COLO668 (cell line): ENCODE results near the gene USP3.

Experiments
- DNase-seq: peaks from one replicate; lab custom pipeline; 2025; ENCODE audit not compliant: unreplicated experiment; lab: John Stamatoyannopoulos, UW

USP3 gene, protein sequence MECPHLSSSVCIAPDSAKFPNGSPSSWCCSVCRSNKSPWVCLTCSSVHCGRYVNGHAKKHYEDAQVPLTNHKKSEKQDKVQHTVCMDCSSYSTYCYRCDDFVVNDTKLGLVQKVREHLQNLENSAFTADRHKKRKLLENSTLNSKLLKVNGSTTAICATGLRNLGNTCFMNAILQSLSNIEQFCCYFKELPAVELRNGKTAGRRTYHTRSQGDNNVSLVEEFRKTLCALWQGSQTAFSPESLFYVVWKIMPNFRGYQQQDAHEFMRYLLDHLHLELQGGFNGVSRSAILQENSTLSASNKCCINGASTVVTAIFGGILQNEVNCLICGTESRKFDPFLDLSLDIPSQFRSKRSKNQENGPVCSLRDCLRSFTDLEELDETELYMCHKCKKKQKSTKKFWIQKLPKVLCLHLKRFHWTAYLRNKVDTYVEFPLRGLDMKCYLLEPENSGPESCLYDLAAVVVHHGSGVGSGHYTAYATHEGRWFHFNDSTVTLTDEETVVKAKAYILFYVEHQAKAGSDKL

DNA sequence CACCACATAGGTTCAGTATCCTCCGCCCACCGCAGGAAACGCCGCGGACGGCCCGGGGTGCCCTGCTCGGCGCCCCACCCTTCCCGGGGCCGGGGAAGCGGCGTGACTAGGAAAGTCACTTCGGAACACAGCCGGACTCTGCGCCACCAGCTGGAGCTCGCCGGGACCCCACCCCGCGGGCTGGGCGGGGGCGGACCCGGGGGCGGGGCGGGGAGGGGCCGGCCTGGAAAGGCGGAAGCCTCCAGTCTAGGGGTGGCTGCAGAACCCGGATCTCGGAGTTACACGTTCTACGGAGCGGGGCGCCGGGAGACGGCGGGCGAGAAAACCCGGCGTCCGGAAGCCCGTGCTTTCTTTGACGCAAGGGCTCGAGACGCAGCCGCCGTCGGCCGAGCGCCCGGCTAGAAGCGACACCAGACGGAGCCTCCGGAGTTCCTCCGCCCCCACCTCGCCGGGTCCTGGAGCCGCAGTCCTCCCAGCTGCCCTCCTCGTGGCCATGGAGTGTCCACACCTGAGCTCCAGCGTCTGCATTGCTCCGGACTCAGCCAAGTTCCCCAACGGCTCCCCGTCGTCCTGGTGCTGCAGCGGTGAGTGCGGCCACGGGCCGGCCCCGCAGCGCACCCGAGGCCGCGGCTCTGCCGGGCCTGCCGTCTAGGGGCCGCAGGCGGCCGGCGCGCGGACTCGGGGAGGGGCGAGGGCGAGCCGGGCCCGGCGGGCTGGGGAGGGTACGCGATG is at the start of gene USP3:
Gene USP3 (plus strand): TSS at position 347 of the 732 bp plus-strand sequence. CDS start 147 bp downstream, at position 494.
- DNase-seq = peak; percentile 95

DNA sequence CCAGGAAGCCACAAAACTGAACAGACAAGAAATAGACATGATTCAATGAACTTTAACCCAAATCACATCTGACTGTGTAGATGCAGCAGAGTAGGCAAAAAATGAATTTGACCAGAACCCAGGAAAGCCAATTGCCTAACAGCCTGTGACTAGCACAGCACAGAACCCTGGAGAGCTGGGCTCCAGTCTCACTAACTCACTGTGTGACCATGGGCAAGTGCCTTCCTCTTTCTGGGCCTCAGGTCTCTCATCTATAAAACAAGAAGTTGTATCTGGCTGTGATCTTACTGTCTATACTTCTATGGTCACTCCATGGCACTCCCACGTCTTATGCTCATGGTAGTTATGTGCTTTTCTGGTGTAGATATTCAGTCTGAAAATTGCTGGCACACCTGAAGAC is 48.1 kb upstream of the USP3 start:
- no peak for DNase-seq

DNA sequence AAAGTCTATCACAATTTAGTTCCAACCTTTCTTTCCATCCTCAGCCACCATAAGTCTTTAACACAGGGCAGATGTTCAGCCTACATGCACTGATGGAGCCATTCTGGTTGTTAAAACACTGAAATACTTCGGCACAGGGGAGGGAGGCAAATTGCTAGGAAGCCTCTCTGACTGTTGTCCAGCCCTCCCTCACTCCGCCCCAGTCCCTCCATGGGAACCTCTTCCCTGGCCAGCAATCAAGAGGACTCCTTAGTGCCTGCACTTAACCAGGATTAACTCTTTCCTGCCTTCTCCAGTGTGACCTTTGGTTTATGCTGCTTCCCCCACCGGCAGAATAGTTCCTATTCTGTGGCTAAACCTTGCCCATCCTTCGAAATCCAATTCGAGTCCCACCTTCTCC is 47.0 kb upstream of the USP3 start:
- no peak for DNase-seq

DNA sequence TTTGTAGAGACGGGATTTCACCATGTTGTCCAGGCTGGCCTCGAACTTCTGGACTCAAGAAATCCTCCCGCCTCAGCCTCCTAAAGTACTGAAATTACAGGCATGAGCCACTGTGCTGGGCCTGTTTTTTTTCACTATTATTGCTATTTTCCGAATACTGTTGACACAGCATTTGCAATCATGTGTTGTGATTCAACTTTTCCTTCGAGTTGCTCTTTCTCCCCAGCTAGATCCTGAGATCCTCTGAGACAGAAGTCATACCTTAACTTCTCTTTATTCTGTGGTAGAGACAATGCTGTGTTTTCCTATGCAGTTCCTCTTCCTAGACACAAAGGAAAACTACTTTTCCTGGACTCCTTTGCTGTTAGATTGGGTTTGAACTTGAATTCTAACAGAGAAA is 46.4 kb upstream of the USP3 start:
- no peak for DNase-seq

DNA sequence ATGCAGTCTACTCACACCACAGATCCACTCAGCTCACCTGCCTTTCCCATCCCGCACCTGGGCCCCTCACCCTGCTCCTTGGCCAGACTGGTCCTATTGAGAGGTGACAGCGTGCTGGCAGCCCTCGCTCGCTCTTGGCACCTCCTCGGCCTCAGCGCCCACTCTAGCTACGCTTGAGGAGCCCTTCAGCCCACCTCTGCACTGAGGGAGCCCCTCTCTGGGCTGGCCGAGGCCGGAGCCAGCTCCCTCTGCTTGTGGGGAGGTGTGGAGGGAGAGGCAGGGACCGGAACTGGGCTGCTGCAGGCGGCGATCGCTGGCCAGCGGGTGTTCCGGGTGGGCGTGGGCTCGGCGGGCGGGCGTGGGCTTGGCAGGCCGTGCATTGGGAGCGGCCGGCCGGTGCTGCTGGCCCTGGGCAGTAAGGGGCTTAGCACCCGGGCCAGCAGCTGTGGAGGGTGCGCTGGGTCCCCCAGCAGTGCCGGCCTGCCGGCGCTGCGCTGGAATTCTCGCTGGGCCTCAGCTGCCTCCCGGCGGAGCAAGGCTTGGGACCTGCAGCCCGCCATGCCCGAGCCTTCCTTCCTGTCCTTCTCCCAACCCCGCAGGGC is 45.5 kb upstream of the USP3 start:
- DNase-seq = no peak

DNA sequence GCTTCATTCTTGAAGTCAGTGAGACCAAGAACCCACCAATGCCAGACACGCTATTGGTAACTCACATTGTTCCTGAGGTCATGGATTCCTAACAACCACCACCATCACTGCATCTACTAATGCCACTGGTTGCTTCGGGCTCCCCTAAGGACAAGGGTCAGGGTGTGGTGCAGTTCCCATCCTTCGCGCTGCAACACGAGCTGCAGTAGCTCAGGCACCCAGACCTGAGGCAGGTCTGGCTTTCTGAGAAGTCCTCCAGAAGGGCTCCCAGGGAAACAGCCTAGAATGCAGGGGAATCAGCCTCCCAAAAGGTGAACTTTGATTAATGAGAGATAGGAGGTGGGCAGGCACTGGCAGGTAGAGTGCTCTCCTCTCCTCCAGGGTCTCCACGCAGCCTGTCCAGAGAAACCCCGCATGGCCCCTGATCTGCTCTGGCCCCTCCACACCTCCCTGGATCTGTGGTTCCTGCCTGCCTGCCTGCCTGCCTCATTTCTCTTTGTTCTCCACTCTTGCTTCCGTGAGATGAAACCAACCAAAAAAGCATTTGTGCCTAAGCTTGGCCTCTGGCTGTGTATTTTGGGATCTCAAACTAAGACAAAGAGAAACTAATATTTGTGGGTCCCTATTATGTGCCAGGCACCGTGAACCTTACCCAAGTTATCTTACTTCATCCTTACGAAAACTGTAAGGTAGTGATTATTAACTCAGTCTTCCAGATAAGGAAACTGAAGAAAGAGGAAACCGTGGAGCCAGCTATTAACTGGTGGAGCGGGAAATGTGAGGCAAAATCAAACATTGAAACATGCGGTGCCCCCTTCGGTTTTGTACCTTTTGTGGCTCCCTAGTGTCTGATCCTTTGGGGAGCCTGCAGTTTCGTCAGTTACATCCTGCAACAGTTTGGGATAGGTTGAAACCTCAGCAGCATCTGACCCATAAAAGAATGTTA is 43.9 kb upstream of the USP3 start:
- DNase-seq = no peak

DNA sequence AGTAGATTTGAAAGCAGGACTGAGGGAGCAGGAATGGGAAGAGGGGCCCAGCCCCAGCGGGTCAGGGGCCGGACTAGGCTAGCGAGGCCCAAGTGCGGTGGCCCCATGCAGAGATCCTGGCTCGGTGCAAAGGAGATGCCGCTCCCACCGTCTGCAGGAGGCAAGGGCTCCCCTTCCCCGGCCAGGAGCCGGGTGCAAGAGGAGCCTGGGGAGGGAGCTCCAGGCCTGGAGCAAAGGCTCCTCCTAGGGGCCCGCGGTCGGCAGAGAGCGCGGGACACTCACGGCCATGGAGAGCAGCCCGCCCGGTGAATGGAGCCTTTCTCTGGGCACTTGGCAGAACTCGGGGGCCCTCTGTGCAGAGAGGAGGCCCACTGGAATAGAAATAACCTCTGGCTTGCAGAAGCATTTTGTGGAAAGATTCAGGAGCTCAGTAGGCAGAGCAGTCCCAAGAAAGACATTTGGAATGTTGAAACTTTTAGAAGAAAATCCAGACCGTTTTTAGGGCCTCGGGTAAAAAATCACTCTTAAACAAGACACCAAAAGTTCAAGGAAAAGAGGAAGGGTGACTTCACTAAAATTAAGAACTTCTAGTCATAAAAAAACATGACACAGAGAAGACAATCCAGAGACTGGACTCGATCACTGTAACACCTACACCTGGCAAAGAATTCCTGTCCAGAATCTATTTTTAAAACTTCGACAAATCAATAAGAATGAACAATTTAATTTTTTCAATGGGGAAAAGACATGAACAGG is 43.0 kb upstream of the USP3 start:
- DNase-seq = no peak

DNA sequence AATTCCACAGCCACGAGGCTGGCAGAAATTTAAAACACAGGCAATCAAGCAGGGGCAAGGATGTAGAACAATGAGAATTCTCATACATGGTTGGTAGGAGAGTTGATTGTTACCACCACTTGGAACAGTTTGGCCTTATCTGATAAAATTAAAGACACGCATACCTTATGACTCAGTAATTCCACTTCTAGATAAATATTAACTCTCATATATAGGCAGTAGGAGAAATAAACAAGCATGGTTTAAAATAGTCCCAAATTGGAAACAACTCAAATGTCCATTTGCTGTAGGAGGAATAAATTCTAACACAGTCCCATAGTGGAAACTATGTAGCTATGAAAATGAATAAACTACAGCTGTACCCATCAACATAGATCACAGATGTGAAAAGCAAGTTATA is 42.3 kb upstream of the USP3 start:
- DNase-seq = no peak

DNA sequence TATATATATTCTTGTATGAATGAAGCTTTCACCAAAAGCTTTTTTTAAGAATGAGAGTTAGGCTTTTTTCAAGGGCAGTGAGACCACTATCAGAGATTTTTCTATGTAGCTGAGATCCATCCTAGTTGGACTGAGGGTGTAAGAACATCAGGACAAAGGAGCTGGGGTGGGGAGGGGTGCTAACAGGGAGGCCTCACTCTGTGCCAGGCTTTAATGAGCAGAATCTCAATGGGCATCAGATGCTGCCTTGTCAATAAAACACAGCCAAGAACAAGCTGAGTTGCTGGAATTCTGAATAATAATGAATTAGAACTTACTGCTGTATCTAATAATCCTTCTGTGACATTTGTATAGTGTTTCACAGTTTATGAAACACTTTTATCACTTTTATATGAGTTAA is 41.4 kb upstream of the USP3 start:
- no peak for DNase-seq

DNA sequence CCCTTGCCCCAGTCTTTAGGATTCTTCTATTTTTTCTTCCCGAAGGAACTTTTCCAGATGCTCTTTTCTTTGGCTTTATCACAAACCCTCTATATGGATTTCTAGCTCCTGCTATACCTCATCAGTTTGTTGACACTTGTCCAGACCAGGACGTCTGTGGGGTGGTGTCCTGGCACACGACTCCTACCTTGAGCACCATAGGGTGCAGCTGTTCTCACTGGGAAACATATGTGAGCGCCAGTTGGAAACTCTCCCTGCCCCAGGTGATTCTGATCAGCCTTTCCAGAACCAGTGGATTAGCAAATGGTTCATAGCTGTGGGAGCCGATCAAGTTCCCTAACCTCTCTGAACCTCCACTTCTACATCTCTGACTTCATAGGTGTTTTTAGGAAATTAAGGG is 40.6 kb upstream of the USP3 start:
- DNase-seq = no peak

DNA sequence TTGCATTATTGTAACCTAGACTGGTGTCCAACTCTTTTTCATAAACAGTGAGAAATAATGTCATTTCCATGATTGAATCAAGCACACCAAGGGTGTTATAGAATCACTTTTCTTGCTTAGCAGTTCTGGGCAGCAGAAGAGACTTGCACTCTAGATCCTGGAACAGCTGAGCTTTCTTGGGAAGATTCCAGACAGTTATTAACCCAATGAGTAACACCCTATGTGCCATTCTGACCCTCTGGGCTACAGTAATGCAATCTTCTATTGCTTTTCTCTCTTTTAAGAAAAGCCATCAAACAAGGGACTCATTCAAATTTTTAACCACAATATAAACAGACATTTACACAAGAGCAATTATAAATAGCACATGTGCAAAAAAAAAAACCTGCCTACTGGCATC is 39.3 kb upstream of the USP3 start:
- DNase-seq = no peak

DNA sequence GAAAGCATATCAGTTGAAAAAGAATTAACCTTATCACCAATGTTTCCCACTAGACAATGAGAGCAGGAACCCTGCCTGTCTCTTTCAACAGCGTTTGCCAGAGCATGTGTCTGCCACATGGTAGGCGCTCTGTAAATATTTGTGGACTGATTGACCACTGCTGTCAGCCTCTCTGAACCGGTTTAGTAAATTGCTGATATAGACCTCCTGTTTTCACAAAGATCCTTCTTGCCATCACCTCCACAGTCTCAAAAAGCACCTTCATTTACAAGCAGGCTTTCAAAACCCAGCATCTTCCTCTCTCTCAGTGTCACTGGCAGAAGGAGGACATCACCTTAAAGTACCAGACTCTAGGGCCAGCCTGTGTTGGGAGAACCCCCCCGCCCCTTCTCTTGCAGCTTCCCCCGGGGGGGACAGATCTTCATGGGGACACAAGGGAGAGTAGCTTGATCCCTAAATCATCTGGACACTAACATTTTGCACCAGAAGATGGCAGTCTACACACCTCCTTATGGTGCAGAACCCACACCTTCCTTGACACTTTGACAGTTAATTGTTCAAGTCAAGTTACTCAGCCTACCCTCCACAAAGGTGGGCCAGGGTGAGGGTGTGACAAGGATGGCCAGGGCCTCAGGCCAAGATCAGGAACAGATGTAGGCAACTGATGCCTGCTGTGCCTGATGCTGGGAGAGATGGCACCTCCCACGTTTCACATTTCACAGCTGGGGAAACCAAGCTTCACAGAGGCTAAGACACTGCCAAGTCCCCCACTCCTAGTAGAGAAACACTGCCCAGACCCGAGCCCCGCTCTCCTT is 37.8 kb upstream of the USP3 start:
- peak; percentile 42 for DNase-seq

DNA sequence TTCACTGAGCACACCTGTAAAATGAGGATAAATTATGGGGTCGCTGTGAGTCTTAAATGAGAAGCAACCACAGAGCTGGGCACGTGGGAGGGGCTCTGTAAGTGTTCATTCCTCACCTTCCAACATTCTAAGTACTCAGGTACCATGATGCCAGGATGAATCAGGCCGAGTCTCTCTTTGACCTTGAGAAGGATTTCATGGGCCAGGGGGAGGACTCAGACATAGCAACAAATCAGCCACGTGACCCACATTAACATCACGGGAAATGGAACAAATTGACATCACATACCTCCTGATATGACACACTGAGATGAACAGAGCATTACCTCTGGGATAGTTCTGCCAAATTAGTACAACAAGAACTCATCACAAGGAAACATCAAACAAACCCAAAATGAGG is 35.2 kb upstream of the USP3 start:
- no peak for DNase-seq

DNA sequence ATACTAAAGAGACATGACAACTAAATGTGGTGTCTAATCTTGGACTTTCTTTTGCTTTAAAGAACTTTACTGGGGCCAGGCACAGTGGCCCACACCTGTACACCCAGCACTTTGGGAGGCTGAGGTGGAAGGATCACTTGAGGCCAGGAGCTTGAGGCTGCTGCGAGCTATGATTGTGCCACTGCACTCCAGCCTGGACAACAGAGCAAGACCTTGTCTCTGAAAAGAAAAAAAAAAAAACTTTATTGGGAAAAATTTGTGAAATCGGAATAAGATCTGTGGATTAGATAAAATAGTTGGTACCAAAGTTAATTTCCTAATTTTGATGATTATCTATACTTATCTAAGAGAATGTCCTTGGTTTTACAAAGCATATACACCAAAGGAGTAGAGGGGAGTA is 34.4 kb upstream of the USP3 start:
- no peak for DNase-seq

DNA sequence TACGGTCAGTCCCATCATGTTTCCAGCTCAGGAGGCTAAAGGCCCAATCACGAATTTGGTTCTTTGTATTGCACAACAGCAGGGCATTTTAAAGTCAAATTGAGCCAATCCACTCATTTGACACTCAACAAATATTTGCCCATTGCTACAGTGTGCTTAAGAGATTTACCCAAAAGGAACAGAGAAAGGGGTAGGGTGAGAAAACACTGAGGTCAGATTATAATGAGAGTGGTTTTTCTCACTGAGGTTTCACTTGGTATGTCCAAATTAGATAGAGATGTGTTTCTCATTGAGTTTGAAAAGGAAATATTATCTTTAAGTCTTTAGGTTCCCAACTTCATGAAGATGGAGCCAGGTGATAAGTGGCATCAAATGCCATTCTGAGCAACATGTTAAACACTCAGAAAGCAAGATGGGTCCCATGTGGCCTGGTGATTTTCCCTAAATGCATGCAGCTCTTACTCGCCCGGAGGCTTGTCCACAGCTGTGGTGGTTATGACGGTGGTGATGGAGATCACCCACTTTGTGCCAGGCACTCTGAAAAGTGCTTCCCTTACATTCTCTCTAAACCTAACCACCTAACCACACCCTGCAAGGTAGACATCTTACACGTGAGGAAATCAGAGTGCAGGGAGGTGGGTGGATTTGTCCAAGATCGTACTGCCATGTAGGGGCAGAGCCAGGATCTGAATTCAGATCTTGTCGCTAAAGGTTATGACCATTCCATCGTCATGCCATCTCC is 31.2 kb upstream of the USP3 start:
- DNase-seq = no peak

DNA sequence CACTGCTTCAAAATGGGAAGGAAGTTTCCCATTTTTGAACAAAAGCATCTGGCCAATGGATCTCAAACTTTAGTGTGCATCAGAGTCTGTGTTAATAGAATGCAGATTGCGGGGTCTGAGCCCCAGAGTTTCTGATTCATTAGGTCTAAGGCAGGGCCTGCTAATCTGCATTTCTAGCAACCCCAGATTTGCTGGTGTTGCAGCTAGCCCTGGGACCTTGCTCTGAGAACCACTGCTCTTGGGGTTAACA is 30.7 kb upstream of the USP3 start:
- DNase-seq = no peak

DNA sequence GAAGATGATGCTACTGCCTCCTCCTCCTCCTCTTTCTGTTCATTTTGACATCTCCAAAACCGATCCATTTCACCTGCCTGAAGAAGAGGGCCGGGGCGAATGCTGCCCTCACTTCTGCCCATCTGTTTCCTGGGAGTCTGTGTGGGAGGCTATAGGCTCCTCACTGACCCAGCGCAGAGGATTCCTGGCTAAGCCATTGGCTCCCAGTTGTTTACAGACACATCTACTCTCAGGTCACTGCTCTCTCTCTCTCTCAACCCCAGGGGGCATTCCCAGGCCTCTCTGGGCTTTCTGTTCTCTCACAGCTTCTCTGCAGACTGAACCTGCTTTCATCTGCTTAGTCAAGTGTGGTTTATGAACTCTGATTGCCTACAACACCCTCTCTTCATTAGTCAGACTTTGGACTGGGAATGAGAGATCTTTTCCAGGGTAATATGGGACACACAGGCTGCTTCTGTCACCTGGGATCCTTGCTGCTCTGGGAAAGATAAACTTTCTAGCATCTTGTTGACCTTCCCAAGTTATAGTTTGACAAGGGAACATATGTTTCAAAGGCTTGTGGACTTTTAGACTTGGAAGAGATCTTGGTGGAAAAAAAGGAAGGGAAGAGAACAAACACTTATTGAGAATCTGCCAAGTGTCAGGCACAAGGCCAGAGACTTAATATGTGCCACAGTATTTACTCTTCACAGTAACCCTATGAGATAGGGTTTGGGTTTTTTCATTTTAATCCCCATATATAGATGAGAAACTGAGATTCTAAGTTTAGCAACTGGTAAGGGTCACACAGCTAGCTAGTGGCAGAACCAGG is 30.2 kb upstream of the USP3 start:
- DNase-seq = peak; percentile 82

DNA sequence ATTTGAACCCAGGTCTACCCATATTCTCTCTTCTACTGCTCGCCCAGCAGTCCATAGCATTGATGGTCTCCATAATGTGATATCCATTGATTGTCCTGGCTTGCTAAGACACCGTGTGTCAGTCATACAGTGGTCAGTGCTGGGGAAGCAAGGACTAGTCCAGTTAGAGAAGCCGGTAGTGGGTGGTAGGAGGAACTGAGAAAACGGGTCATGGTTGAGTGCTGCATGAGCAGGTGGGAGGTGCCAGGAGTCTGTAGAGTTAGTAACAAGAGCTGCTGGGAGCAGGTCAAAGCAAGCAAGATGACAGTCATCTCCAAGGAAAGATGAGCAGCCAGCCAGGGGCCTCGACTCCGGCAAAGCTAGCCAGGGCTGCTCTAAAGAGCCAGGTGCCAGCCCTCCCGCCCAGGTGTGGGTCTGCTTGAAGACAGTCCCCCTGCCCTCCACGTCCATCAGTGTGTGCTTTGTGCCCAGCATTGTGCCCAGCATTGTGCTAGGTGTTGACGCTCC is 29.5 kb upstream of the USP3 start:
- DNase-seq = peak; percentile 59
